SK-N-MC (cell line): Measurements from ENCODE around the gene WDR33.

Experiments used
- EZH2 ChIP-seq: fragments of 200-600 bp; sonication (generic); IDR thresholded peaks from one replicate; pipeline ENCODE4 v1.6.1; 2017; ENCODE audit warnings: antibody characterized with exemption
- FOXP2 ChIP-seq: optimal IDR thresholded peaks from 2 replicates; pipeline ENCODE3; 2011; ENCODE audit warnings: mild to moderate bottlenecking, moderate library complexity; ENCODE audit not compliant: insufficient read depth; ENCODE audit errors: extremely low read length, control extremely low read depth

GRCh38 chr2:127818794-127819425 lies 7.9 kb upstream of the WDR33 start:
- TF ChIP-seq EZH2 (no peak), FOXP2 (no peak)
